ENCODE results near the gene SBNO2.

The SBNO2 gene

GRCh38 chr19:1091544-1092175, 82.4 kb downstream of the SBNO2 start:
- no peak for DNase-seq (ENCODE audit: low read depth, low spot score)

DNA sequence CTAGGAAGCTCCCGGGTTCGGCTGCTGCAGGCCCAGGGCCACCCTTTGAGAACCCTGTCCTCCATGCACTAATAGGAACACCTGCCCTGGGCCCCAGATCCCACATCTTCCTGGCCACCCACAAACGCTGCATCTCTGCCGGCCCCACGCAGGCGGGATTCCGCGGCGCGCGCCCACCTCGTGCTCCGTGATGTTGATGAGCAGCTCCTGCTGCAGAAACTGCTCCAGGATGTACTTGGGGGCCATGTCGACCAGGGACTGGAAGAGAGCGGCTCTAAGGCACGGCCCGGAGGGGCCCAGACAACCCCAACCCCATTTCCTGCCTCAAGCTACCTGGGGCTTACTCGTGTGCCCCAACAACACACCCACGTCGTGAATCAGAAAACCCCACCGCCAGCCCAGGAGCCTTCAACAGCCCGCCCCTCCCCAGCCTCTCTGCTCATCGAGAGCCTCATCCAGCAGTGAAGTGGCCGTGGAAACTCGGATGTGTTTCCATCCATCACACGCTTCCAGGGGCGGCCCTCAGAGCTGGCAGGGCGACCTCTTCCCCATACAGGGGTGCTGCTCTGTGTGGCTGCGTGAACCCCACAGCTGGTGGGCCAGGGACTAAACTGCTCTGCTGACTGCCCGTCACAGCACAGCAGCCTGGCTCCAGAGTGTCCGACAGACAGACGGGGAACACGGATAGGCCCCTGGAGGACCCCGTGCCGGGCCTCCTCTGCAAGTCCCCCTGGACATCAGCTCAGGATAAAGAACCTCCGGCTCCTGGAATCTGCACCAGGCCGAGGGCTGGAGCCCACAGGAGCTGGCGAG, 83.1 kb downstream of the SBNO2 start:
- no peak for DNase-seq (ENCODE audit: low read depth, low spot score)

DNA sequence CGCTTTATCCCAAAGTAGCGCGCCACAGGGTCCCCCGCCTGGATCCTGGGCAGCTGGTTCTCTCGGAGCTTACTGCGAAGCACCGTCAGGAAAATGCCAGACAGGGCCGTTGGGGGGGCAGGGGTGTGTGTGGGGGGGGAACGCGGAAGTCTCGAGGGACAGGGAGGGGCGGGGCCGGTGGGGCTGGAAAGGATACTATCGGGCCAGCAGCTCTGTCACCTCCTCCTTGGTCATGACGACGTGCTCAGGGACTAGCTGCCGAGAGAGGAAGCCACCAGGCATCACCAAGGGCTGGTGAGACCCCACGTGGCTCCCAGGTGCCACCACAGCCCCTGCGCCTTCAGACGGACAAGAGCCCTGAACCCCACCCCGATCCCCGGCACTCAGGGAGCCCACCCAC, 84.2 kb downstream of the SBNO2 start:
- DNase-seq (ENCODE audit: low read depth, low spot score), result no peak

DNA sequence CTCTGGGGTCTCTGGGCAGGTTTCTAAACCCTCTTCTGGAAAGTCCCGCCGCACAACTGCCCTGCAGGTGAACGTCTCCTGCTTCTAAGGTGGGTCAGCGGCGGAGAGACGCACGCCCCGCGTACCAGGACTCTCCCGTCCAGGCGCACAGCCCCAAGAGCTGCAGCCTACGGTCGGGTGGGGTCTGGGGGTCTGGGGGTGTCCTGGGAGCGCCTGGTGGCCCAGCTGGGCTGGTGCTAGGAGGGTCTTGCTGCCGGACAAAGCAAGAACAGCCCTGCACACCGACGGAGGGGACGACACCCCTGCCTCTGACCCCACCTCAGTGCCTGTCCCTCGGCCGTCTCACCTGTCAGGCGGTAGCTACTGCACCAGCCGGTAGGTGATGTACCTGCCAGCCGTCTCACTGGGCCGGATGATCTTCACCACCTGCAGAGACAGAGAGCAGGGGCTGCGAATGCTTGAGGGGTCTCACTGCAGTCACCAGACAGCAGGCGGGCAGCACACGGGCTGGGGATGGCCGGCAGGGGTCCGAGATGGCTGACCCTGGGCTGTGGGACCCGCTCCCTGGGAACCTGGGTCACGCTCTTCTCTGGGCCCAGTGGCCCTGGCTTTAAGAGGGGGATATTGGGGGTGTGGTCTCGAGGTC, 84.8 kb downstream of the SBNO2 start:
- no peak for DNase-seq (ENCODE audit: low read depth, low spot score)

DNA sequence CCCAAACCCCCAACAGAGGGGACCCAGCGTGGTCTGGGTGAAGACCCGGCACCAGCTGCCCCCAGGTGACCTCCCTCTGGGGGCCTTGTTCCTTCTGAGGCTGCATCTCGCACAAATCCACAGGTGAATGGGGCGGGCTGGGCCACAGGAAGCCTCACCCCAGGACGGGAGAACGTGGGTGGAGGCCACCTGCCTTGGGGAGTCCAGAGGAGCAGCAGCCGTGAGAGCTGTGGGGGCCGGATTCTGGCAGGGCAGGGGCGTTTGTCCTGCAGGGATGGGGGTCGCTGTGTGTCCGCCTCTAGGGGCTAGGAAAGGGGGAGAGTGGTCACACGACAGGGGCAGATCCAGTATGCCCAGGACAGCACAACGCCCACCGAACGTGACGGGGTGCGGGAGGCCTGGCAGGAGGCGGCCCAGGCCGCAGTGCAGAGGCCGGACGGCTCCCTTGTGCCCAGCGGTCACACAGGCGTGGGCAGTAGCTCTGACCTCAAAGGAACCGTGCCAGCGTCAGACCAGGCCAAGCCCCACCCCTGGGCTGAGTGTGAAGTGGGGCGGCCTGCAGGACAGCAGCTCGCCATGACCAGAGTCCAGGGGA, 85.6 kb downstream of the SBNO2 start:
- no peak for DNase-seq (ENCODE audit: low read depth, low spot score)

GRCh38 chr19:1087813-1088415, 86.2 kb downstream of the SBNO2 start:
- DNase-seq (ENCODE audit: low read depth, low spot score), result no peak

DNA sequence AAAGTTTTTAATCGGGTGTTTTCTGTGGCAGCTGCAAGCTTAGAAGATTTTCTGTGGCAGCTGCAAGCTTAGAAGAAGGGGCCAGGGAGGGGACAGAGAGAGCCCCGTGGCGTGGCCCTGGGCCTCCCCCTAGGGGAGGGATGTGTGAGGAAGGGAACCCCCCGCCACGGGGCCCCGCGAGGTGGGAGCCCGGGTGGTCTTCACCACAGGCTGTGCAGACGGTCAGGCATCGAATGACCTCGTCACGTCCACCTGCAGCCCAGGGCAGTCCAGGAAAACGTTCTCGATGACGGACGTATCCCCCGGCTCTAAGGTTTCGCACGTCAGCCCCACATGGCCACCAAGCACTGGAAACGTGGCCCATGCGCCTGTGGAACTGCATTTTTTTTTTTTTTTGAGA, 87.5 kb downstream of the SBNO2 start:
- no peak for DNase-seq (ENCODE audit: low read depth, low spot score)

- no peak for DNase-seq (ENCODE audit: low read depth, low spot score)
Measured at GRCh38 chr19:1085676-1086442, 88.2 kb downstream of the SBNO2 start.

GRCh38 chr19:1085053-1085658, 88.9 kb downstream of the SBNO2 start:
- DNase-seq (ENCODE audit: low read depth, low spot score), result no peak

- no peak for DNase-seq (ENCODE audit: low read depth, low spot score)
Measured at GRCh38 chr19:1084024-1084868, 89.8 kb downstream of the SBNO2 start.

DNA sequence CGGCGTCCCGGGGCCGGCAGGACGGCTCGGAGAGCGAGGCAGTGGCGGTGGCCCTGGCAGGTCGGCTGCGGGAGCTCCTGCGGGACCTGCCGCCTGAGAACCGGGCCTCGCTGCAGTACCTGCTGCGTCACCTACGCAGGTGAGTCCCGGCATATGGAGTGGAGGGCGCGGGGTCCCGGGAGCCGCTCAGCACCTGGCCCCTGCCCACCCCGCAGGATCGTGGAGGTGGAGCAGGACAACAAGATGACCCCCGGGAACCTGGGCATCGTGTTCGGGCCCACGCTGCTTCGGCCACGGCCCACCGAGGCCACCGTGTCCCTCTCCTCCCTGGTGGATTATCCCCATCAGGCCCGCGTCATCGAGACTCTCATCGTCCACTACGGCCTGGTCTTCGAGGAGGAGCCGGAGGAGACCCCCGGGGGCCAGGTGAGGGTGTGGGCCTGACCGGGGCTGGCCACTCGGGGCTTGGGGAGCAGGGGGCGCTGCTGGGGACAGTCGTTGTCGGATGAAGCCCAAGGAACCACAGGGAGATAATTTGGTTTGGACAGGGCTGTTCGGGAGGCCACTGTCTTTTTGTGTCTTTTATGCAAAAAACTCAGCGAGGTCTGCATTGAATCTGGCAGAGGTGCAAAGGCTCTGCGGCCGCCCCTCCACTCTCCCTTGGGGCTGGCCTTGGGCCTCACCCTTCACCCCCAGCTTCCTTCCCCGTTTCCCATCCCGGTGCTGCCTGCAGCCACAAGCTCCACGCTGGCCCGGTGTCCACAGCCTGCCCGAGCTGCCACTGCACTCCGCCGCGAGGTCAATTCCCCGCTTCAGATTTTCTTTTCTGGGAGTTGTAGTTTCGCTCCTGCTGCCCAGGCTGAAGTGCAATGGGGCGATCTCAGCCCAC, 90.9 kb downstream of the SBNO2 start:
- no peak for DNase-seq (ENCODE audit: low read depth, low spot score)

GRCh38 chr19:1082165-1082927, 91.7 kb downstream of the SBNO2 start:
- no peak for DNase-seq (ENCODE audit: low read depth, low spot score)

- no peak for DNase-seq (ENCODE audit: low read depth, low spot score)
Measured at GRCh38 chr19:1081301-1082164, 92.5 kb downstream of the SBNO2 start.

DNA sequence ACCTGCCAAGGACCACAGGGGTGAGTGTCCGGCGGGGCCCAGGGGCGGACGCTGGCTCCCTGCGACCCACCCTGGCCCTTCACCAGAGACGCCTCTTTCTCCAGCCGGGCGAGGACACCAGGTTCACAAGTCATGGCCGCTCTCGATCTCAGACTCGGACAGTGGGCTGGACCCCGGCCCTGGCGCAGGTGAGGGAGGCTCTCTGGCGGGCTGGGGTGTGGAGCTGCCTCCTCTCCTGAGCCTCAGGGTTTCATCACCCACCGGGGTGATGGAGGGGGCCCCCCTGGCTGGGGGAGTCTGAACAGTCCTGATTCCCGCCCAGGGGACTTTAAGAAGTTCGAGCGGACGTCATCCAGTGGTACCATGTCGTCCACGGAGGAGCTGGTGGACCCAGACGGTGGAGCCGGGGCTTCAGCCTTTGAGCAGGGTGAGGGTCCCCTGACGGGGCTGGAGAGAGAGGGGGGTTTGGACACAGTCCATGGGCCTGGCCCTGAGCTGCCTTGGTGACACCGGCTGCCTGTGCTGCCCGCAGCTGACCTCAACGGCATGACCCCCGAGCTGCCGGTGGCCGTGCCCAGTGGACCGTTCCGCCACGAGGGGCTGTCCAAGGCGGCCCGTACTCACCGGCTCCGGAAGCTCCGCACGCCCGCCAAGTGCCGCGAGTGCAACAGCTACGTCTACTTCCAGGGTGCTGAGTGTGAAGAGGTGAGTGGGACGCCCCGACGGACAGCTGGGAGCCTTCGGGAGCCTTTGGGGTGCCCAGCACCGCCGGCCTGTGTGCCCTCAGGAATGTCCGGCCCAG, 93.5 kb downstream of the SBNO2 start:
- no peak for DNase-seq (ENCODE audit: low read depth, low spot score)

DNA sequence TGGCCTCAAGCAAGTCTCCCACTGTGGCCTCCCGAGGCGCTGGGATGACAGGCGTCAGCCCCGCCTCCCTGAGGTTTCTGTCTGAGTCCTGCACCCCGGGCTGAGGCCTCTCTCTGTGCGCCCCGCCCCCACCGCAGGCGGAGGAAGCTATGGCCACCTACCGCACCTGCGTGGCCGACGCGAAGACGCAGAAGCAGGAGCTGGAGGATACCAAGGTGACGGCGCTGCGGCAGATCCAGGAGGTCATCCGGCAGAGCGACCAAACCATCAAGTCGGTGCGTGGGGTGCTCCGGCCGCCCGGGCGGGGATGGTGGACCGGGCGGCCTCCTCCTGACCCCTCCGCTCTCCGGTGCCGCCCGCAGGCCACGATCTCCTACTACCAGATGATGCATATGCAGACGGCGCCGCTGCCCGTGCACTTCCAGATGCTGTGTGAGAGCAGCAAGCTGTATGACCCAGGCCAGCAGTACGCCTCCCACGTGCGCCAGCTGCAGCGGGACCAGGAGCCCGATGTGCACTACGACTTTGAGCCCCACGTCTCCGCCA, 94.4 kb downstream of the SBNO2 start:
- DNase-seq (ENCODE audit: low read depth, low spot score), result no peak

DNA sequence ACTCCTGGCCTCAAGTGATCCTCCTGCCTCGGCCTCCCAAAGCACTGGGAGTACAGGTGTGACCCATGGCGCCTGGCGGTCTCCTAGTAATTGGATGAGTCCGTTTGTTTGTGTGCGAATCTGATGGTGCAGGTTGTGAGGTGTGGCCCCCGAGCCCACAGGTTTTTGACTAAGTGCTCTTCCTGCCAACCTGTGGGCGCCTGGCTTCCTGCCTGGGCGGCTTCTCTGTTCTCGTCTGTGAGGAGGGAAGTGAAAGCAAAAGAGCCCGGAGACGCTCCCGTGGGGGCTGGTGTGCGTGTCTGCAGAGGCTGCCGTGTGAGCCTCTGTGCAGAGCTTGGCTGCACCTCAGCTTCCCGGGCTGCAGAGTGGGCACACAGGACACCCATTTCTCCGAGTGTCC, 97.1 kb downstream of the SBNO2 start:
- DNase-seq (ENCODE audit: low read depth, low spot score), result no peak
